GM19099 (cell line): ENCODE measurements around the gene LPCAT3.

Experiments
- POLR2A ChIP-seq: IDR thresholded peaks from 3 replicates; pipeline ENCODE4 v1.6.1; 2011; ENCODE audit warnings: low read depth; ENCODE audit not compliant: insufficient read length; ENCODE audit errors: extremely low read depth

LPCAT3 gene

DNA sequence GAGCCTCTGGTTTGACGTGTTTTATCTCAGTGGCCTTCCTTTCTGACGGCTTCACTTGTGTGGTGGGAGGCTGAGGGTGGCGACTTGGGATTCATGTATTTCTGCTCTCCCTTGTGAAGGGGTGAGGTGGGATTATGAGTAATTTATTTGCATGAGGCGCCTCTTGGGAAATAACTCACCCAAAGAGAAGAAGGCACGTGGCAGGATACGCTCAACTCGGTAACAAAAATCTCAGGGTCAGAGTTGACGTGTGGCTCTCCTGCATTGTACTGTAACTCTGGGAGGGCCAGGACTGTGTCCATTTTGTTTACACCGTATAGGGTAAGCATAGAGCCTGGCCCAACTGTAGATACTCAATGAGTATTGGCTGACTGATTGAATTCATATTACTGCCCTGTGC, 27.6 kb upstream of the LPCAT3 start:
- no peak for TF ChIP-seq POLR2A

DNA sequence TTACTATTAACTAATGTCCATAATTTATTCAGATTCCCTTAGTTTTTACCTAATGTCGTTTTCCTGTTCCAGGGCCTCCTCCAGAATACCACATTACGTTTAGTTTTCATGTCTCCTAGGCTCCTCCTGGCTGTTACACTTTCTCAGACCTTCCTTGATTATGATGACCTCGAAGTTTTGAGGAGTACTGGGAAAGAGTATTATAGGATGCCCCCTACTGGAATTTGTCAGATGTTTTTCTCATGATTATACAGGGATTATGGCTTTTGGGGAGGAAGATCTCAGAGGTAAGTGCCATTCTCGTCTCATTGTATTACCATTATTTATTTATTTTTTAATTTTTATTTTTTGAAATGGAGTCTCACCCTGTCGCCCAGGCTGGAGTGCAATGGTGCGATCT, 24.6 kb upstream of the LPCAT3 start:
- TF ChIP-seq POLR2A: no peak

DNA sequence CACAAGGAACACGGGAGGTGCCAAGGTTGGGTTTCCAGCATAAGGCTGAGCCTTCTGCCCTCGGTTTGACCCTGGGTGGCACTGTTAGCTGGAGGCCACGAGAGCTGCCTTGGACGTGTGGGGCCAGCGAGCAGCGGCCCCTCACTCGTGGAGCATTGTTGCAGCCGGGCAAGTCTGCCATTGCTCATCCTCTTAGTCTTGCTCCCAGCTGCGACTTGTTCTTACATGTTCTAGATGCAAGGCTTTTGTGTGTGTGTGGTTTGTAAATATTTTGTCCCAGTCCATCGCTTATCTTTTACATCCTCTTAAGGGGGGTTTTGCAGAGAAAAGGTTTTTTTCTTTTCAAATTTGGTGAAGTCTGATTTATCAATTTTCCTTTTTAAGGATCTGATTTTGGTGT, 21.1 kb upstream of the LPCAT3 start:
- no peak for TF ChIP-seq POLR2A

DNA sequence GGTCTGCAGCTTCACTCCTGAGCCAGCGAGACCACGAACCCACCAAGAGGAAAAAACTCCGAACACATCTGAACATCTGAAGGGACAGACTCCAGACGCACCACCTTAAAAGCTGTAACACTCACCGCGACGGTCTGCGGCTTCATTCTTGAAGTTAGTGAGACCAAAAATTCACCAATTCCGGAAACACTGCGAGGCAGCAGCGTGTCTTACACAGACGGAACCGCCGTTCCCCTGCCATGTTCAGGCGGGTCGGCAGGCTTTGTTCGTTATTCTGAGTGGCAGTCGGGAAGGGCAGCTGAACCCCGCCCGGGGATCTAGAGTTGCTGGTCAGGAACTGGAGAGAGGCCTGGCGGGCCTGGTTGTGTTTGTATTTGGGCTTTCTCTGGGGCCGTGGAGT, 20.3 kb upstream of the LPCAT3 start:
- no peak for TF ChIP-seq POLR2A

DNA sequence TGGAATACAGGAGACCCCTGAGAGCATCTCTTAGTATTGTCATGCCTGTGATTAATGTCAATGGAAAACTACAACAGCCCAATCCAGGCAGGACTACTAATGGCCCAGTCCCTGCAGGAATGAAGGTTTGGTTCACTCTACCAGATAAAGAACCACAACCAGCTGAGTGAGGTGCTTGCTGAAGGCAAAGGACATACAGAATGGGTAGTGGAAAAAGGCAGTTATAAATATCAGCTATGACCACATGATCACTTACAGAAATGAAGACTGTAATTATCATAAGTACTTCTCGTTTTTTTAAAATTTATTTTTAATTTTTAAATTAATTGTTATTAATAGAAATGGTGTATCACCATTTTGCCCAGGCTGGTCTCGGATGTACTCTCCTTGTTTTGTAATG, 17.2 kb upstream of the LPCAT3 start:
- TF ChIP-seq POLR2A: no peak

DNA sequence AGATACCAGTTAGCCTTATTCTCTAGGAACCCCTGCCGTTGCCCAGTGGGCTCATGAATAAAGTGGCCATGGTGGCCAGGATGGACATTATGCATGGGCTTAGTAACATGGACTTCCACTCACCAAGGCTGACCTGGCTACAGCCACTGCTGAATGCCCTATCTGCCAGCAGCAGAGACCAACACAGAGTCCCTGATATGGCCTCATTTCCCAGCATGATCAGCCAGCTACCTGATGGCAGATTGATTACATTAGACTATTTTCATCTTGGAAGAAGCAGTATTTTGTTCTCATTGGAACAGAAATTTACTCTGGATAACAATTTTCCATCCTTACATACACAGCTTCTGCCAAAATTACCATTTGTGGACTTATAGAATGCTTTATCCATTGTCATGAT, 16.2 kb upstream of the LPCAT3 start:
- TF ChIP-seq POLR2A: no peak

DNA sequence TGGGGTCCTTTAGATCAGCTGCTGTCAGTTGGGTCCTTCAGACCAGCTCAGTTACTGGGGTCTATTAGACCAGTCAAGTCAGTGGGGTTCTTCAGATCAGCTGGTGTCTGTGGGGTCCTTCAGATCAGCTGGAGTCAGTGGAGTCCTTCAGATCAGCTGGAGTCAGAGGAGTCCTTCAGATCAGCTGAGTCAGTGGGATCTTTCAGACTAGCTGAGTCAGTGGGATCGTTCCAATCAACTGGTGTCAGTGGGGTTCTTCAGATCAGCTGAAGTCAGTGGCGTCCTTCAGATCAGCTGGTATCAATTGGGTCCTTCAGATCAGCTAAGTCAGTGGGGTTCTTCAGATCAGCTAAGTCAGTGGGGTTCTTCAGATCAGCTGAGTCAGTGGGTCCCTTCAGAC, 14.7 kb upstream of the LPCAT3 start:
- TF ChIP-seq POLR2A: no peak

DNA sequence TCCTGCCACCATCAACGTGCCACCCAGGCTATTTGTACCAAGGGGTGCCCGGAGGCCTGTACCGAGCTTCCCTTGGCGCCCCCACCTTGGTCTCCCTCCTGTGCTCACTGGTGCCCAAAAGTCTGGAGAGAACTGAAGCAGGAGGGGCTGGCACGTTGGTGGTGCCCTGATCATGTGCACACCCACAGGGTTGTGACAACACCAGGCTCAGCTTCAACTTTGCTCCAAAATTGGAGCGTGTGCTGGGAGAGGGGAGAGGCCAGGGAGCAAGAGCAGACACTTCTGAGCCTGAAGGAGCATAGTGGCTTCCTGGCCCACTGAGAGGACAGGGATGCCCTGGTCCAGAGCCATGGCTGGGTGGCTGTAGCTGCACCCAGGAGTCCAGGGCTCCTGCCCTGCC, 13.0 kb upstream of the LPCAT3 start:
- TF ChIP-seq POLR2A: no peak

DNA sequence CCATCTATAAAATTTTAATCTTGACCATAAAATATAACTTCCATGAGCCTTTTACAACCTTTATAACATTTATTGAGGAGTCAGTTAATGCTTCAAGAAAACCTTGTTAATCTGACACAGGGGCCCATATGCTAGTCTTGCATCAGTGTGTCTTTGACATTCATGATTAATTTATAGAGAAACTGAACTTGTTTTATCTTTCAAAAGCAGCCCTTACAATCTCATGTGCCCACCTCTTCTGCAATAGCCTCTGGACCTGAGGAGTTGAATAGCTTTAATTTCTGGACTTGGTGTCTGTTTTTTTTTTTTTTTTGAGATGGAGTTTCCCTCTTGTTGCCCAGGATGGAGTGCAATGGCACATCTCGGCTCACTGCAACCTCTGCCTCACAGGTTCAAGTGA, 8.6 kb upstream of the LPCAT3 start:
- TF ChIP-seq POLR2A: no peak

DNA sequence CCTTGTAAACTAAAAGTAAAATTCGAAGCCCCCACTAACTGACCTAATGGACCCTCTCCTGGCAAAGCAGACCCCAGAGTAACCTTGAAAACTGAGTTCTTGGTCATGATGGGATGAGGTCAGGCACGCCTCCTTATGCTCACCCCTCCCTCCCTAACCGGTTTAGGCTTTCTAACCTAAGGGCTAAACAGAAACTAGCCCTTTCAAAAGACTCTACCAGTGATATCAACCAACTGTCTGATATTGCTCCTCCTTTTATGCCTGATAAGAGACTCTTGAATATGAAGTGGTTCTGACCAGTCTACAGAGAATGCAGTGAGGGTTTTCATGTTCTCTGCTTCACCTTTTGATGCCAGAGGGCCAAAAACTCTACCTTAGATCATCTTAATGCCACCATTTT, 4.8 kb upstream of the LPCAT3 start:
- no peak for TF ChIP-seq POLR2A

DNA sequence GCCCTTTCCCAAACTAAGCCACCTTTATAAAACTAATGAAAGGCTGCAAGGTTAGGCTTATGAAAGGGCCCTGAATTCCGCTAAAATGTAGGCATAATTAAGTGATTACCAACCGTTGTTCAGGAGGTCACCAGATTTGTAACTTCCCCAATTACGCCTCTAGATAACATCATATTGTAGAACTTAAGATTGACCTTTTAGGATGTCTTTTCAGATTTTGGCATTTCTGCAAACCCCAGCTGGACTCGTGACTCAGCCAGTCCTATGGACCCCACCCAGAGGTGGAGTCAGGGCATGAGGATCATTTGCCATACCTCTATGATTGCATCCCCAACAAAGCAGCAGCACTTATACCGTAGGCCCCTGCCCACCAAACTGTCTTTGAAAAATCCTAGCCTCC, 3.7 kb upstream of the LPCAT3 start:
- no peak for TF ChIP-seq POLR2A

DNA sequence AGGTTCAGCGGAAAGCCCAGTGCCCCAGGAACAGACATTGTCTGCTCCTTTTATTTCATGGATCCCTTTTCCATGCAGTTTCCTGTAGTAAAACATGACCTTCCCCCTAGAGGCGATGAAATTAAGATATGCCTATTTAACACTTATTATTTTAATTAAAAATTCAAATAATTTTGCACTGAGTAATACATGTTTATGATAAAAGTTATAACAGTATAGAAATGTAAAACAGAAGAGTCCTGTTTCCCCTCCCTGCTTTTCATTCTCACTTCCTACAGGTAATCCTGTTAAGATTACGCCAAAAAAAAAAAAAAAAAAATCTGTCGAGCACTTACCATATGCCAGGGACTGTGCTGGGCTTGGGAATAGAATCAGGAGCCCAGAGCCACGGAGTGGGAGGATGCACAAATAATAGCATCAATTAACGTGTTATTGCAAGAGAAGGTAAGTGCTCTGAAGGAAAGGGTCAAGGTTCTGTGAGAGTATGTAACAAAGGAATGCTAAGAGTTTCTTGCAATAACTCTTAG, 830 bp upstream of the LPCAT3 start:
- TF ChIP-seq POLR2A: no peak

DNA sequence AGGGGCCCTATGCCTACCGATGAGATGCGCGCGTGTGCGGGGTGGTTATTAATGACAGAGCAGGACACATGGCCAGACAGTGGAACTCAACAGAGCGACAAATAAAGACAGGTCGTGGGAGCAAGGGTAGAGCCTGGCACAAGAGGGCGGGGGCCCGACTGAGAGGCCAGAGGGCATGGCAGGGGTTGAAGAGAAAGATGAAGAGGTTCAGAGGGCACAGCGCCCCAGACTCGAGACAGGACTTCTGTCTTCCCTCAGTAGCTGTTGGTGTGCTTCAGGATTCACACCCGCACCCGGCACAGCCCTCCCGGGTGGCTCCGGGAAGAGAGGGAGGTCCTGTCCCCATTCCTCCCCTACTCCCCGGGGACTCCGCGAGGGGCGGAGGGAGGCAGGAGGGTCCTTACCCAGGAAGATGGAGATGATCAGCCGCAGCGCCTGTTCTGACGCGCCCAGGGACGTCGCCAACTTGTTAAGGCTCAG, 366 bp downstream of the LPCAT3 start:
- no peak for TF ChIP-seq POLR2A

DNA sequence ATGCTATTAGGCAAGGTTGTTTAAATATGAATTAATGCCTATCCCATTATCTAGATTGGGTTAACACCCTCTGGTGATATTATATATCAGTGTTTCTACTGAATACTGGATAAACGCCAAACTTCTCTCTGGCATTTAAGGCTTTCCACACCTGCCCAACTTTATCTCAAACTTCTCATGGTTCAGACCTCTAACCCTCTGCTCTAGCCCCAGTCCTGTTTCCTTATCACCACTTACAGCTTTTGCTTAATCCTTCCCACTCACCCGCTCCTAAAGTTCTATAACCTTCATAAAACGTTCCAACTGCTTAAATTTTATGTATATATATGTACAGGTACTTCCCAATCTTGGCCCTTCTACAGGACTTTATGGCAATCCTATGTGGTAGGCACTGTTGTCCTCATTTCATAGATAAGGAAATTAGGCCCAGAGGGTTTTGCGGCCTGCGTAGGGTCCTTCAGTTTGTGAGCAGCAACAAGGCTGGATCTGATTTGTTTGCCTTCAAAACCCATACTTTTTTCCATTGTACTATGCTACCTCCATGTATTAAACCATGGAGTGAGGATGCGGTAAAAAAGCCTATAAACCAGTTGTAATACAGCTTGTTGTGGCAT, 1.2 kb downstream of the LPCAT3 start:
- TF ChIP-seq POLR2A: no peak

DNA sequence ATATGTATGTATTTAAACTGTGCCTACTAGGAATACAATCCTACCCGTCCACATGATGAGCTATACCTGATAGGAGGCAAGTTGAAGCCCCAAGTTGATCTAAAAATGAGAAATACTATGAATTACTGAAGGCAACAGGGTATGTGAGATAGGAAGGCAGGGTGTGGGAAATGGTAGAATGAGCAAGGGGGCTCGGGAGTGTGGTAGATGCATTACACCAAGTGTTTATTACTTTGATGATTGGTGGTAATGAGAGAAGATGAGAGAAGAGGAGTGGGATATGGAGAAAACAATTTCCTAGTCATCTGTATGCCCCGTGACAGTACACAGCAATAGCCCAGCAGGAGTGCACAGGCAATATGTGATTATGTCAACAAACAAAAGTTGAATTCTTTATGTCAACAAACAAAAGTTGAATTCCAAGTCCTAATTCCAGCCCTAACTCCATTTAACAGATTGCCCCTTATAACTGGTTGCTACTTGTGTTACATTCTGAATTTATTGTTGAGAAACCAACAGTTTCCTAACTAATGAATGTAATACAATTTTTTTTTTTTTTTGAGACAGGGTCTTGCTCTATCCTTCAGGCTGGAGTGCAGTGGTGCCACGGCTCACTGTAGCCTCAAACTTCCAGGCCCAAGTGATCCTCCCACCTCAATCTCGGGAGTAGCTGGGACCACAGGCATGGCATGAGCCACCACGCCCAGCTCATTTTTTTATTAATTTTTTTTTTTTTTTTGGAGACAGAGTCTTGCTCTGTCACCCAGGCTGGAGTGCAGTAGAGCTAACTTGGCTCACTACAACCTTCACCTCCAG, 2.5 kb downstream of the LPCAT3 start:
- no peak for TF ChIP-seq POLR2A

DNA sequence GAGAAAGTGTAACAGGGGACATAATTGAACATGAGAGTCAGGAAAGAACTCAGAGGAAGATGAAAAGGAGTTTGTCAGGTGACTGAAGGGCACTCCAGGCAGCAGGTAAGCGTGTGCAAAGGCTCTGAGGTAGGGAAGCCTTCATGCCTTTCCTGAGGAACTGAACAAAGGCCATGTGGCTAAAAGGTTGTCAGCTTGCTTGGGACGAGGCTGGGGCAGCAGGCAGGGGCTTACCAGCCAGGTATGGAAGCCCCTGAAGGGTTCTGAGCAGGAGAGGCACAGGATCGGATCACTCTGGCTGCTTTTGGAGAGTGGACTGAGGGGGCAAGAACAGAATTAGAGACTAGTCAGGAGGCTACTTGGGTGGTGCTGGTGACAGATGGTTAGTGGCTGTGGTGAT, 5.2 kb downstream of the LPCAT3 start:
- no peak for TF ChIP-seq POLR2A

DNA sequence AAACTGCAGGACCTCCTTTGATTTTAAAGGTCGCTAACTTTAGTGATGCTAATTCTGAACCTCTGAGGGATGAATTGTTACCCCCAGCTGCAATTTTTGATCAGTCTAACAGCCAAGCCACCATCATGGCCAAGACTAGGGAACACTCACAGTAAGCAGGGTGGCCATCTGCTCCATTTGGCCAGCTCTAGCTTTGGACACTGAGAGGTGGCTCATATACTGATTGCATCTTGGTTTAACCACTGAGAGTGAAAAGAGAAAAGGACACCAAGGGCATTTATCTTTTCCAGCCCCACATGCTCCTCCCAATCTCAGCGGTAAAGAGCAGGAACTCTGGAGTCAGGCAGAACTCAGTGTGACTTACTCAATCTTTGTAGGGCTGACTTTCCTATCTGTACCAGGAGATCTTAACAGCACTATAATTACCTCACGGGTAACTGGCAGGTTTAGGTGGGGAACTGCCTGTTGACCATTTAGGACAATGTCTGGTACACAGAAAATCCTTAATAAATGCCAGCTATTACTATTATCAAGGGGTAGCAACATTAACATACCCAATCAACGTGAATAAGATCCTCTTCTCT, 6.2 kb downstream of the LPCAT3 start:
- no peak for TF ChIP-seq POLR2A

DNA sequence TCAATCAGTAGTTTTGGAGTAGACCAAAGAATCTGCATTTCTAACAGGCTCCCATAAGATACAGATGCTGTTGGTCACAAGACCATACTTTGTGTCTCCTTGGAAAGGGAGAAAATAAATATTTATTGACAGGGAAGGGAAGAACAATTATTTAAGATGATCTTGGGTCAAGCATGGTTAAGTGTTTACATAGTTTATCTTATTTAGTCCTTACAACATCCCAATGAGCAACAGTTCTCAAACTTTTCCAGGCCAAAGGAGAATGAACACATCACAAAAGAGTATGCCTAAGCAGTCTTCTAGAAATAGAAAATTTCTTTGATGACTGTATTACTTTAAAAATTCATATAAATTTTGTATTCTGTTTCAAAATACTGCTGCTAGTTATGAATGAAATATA, 8.8 kb downstream of the LPCAT3 start:
- no peak for TF ChIP-seq POLR2A
